ENCODE measurements around the gene ABI3.

The ABI3 gene

DNA sequence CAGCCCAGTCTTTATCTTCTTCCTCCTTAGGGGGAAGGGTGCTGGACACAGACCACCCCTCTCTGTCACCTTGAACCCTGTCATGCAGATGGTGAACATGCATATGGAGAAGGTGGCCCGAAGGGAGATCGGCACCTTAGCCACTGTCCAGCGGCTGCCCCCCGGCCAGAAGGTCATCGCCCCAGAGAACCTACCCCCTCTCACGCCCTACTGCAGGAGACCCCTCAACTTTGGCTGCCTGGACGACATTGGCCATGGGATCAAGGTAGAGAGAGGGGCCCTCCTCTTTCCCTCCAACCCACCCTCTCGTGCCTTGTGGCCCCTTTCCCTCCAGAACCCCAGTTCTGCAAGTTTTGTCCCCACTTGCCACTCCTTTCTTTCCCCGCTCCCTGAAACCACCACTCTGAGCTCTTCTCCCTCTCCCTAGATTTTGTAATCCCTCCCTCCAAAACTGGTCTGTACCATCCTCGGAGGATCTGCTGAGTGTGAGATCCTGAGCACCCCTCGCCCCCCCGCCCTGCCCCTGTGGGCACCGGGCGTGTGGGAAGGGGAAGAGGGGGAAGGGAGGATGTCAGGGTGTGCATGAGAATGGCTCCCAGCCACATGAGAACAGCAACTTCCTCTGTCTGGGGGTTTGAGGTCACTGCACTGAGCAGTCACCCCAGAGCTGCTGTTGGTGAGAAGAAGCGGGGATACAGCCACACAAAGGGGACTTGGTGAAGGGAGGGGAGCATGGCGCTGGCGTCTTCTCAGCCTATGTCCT, 7.3 kb downstream of the ABI3 start:
- DNase-seq (ENCODE audit: low spot score), result peak; percentile 89
- TF ChIP-seq CTCF (IDR thresholded peaks at IDR 0.05; ENCODE audit: borderline replicate concordance, control extremely low read depth, extremely low read depth, insufficient read depth, missing control alignments), result no peak
- in situ Hi-C loops (cut with MboI; ENCODE audit: low sequenced_read_pairs, unreplicated experiment), result no loop called here

DNA sequence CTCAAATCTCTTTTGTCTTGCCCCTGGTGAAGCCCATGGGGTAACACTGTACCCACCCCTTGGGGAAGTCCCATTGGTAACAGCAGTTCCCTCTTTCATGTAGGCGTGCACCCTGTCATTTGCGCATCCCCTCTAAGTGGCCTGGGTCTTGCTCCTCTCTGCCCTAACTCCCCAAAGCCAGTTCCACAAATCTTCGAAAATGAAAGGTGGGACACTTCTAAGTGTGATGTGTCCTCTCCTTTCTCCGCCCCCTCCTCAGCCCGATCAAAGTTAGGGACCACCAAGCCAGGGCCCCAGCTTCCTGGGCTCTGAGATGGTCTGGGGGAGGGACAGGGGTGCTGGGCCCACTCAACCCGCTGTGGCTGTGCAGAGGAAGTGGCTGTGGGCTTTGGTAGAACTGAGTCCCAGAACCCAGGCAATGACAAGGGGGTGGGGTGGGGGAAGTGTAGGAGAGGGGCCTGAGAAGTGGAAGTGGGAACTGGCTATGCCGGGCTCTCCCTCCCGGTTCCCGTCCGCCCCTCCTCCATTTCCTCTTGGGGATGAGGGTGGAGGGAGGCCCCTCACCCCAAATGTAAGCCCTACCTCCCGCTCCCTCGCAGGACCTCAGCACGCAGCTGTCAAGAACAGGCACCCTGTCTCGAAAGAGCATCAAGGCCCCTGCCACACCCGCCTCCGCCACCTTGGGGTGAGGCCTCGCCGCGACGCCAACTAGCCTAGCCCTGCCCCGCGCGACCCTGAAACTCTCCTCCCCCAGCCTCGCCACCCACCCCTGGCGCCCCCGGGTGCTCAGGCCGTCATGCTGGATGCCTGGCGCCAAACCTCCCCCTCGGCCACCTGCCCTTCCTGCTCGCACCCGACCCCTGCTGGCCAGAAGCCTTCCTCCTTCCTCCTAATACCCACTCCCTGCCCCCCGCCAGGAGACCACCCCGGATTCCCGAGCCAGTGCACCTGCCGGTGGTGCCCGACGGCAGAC, 8.7 kb downstream of the ABI3 start:
- TF ChIP-seq CTCF (IDR thresholded peaks at IDR 0.05; ENCODE audit: borderline replicate concordance, control extremely low read depth, extremely low read depth, insufficient read depth, missing control alignments), result peak; percentile 37
- DNase-seq (ENCODE audit: low spot score), result peak; percentile 71
- in situ Hi-C loops (cut with MboI; ENCODE audit: low sequenced_read_pairs, unreplicated experiment), result no loop called here

DNA sequence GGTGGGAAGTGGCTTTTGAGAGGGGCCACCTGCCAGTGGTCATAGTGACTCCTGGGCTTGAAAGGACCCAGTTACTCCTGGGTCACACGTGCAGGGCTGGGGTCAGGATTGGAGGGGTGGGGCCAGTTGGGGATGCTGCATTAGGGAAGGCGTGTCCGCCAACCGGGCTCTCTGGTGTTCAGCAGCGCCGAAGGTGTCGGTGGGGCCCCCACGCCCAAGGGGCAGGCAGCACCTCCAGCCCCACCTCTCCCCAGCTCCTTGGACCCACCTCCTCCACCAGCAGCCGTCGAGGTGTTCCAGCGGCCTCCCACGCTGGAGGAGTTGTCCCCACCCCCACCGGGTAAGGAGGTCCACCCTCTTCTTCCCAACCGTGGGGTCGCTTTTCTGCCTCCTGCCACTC, 9.5 kb downstream of the ABI3 start:
- in situ Hi-C loops (cut with MboI; ENCODE audit: low sequenced_read_pairs, unreplicated experiment), result no loop called here
- no peak for TF ChIP-seq CTCF (IDR thresholded peaks at IDR 0.05; ENCODE audit: borderline replicate concordance, control extremely low read depth, extremely low read depth, insufficient read depth, missing control alignments)
- DNase-seq (ENCODE audit: low spot score), result no peak

DNA sequence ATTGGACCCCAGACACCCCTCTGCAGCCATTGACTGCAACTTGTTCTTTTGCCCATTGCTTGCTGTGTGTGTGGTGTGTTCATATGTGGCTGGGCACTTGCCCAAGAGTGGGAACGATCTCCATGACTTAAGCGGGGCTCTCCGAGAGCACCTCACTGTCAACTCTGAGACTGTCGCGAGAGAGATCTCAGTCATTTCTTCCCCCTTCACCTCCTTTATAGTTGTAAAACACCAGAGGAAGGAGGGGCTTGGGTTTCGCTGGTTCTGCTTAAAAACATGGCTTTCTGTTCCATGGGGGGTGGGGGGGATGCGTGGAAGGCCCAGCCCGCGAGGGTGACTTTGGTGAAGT, 12.6 kb downstream of the ABI3 start:
- TF ChIP-seq CTCF (IDR thresholded peaks at IDR 0.05; ENCODE audit: borderline replicate concordance, control extremely low read depth, extremely low read depth, insufficient read depth, missing control alignments), result no peak
- no peak for DNase-seq (ENCODE audit: low spot score)
- in situ Hi-C loops (cut with MboI; ENCODE audit: low sequenced_read_pairs, unreplicated experiment), result no loop called here

DNA sequence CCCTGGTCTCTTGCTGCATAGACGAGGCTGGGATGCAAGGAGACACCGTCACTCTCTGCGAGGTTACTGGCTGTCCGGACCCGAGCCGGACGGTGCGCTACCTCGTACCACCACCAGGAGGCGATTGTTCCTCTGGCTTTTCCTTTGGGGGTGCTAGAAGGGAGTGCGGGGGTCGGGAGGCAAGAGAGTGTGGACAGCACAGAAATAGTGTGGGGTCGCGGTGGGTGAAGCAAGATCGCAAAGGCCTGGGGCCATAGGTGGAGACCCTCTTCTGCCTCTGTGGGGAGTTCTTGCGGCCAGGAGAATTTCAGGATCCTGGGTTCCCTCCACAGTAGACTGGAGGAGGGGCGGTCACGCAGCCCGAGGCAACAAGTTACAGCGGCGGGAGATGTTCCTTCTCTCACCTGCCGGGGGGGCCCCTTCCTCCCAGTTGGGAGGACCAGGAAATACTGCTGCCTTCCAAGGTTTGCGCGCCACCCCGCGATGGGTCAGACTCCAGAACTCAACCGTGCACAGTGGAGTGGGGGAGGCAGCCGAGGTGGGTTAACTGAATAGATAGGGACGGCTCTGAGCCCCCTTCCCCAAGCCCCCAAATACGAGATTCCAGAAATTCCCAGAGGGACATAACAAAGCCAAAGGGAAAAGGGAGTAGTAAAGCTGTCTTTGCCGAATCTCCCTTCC, 13.2 kb downstream of the ABI3 start:
- peak; percentile 81 for TF ChIP-seq CTCF (IDR thresholded peaks at IDR 0.05; ENCODE audit: borderline replicate concordance, control extremely low read depth, extremely low read depth, insufficient read depth, missing control alignments)
- in situ Hi-C loops (cut with MboI; ENCODE audit: low sequenced_read_pairs, unreplicated experiment), result no loop called here
- peak; percentile 76 for DNase-seq (ENCODE audit: low spot score)

All from GM13976 (cell line).